ENCODE measurements around the gene BET1. TPM values are rescaled to one million over a fixed set of nuclear protein-coding genes. Genes with fewer than 3 reads are reported as not detected.
A peak's percentile ranks its signal among the peaks of the same experiment; 100 is the strongest.

The BET1 gene
- total and polyA plus RNA-seq, 9 of the 15 experiments (the other 6 are each of a cell fraction or from before 2014, with no cell fraction given): 15.8 to 190 (median 37.8) TPM

DNA sequence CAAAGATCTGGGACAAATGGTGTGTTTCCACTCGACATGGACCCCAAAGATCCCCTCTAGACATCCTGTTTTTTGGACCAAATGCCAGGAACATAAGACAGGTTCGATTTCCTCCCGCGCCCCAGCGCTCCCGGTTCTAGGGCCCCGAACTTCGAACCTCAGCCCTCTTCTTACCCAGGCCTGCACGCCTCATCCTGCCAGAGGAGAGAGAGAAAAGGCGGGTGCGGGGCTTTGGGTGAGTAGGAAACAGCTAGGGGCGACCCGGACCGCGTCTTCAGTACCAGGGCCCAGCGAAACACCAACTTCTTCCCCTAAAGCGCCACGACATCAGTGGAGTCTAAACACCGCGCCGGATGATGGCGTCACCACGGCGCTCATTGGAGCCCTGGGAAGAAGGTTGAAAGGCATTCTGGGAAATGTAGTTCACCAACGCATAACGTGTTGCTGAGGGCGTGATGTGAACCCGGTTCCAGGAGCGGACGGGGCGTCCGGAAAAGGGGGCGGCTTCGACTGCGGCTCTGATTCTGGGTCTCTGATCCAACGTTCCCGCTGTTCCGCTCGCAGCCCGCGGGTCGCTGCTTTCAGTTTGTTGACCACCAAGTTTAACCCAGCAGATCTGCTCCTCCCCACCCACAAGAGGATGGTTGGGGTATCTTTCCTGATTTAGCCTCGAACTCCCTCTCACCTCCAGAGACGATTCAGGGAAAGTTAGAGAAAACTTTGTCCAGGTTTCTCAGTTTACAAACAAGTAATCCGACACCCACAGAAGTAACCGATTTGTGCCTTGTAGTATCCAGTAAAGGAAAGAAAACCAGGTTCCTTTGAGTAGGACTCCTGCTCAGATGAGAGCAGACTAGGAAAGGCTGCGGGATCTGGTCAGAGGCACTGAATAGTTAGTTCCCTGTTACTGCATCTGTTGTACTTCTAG, at the start of gene BET1 (continued):
- TF ChIP-seq, protein P1, sequence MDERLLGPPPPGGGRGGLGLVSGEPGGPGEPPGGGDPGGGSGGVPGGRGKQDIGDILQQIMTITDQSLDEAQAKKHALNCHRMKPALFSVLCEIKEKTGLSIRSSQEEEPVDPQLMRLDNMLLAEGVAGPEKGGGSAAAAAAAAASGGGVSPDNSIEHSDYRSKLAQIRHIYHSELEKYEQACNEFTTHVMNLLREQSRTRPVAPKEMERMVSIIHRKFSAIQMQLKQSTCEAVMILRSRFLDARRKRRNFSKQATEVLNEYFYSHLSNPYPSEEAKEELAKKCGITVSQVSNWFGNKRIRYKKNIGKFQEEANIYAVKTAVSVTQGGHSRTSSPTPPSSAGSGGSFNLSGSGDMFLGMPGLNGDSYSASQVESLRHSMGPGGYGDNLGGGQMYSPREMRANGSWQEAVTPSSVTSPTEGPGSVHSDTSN (CRISPR knock-in tag; IDR thresholded peaks at IDR 0.05; ENCODE audit: low read depth): no peak
- TF ChIP-seq, protein P1 (tag; conservative IDR thresholded peaks at IDR 0.05; ENCODE audit: low read depth): no peak
- TF ChIP-seq CEBPG (CRISPR knock-in tag; IDR thresholded peaks at IDR 0.05) (no peak), CEBPG (tag; conservative IDR thresholded peaks at IDR 0.05 in 1 of 2, IDR thresholded peaks at IDR 0.05 in 1 of 2) (no peak), TCF7 (IDR thresholded peaks at IDR 0.05; ENCODE audit: borderline replicate concordance) (0 out of 2 replicates have a peak, but pooled peaks have one; percentile 38), ZNF561 (CRISPR knock-in tag; conservative IDR thresholded peaks at IDR 0.05) (no peak), GABPB1 (CRISPR knock-in tag; IDR thresholded peaks at IDR 0.05) (peak; percentile 60), SMC3 (conservative IDR thresholded peaks at IDR 0.05; ENCODE audit: insufficient read depth, low read depth, low read length) (no peak), ETV6 (IDR thresholded peaks at IDR 0.05; ENCODE audit: borderline replicate concordance in 1 of 2, low read depth in 2 of 2, low read length in 1 of 2) (no peak), ETV6 (CRISPR knock-in tag; IDR thresholded peaks at IDR 0.05; ENCODE audit: borderline replicate concordance) (no peak), FOXJ3 (CRISPR knock-in tag; IDR thresholded peaks at IDR 0.05) (no peak), MAFK (IDR thresholded peaks at IDR 0.05; ENCODE audit: low read length) (no peak), NCOR1 (IDR thresholded peaks at IDR 0.05) (no peak), HIVEP1 (CRISPR knock-in tag; IDR thresholded peaks at IDR 0.05) (no peak), ZNF507 (tag; conservative IDR thresholded peaks at IDR 0.05) (no peak), KHSRP (IDR thresholded peaks at IDR 0.05) (peak; percentile 48; the same call in 1 of the 2 replicates), EGR1 (conservative IDR thresholded peaks at IDR 0.05) (no peak), ZNF644 (tag; IDR thresholded peaks at IDR 0.05; ENCODE audit: low read depth) (peak; percentile 62; the same call in 1 of the 2 replicates)
- TF ChIP-seq, protein P2, sequence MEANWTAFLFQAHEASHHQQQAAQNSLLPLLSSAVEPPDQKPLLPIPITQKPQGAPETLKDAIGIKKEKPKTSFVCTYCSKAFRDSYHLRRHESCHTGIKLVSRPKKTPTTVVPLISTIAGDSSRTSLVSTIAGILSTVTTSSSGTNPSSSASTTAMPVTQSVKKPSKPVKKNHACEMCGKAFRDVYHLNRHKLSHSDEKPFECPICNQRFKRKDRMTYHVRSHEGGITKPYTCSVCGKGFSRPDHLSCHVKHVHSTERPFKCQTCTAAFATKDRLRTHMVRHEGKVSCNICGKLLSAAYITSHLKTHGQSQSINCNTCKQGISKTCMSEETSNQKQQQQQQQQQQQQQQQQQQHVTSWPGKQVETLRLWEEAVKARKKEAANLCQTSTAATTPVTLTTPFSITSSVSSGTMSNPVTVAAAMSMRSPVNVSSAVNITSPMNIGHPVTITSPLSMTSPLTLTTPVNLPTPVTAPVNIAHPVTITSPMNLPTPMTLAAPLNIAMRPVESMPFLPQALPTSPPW (CRISPR knock-in tag; IDR thresholded peaks at IDR 0.05): no peak
- TF ChIP-seq, protein P3, sequence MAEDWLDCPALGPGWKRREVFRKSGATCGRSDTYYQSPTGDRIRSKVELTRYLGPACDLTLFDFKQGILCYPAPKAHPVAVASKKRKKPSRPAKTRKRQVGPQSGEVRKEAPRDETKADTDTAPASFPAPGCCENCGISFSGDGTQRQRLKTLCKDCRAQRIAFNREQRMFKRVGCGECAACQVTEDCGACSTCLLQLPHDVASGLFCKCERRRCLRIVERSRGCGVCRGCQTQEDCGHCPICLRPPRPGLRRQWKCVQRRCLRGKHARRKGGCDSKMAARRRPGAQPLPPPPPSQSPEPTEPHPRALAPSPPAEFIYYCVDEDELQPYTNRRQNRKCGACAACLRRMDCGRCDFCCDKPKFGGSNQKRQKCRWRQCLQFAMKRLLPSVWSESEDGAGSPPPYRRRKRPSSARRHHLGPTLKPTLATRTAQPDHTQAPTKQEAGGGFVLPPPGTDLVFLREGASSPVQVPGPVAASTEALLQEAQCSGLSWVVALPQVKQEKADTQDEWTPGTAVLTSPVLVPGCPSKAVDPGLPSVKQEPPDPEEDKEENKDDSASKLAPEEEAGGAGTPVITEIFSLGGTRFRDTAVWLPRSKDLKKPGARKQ (CRISPR knock-in tag; IDR thresholded peaks at IDR 0.05): no peak
- TF ChIP-seq, protein P4, sequence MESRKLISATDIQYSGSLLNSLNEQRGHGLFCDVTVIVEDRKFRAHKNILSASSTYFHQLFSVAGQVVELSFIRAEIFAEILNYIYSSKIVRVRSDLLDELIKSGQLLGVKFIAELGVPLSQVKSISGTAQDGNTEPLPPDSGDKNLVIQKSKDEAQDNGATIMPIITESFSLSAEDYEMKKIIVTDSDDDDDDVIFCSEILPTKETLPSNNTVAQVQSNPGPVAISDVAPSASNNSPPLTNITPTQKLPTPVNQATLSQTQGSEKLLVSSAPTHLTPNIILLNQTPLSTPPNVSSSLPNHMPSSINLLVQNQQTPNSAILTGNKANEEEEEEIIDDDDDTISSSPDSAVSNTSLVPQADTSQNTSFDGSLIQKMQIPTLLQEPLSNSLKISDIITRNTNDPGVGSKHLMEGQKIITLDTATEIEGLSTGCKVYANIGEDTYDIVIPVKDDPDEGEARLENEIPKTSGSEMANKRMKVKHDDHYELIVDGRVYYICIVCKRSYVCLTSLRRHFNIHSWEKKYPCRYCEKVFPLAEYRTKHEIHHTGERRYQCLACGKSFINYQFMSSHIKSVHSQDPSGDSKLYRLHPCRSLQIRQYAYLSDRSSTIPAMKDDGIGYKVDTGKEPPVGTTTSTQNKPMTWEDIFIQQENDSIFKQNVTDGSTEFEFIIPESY (CRISPR knock-in tag; IDR thresholded peaks at IDR 0.05): no peak
